Kidney epithelial cell (primary cell): ENCODE data around the gene IGFBP2. TPM values are rescaled to one million over a fixed set of nuclear protein-coding genes. Genes with fewer than 3 reads are reported as not detected.

Experiments
- DNase-seq: peaks from one replicate; pipeline ENCODE4 v3.0.0-alpha.2; 2010; ENCODE audit warnings: low read depth
- H3K27me3 ChIP-seq: 2 replicates; pipeline ENCODE4 v1.6.0; 2011; ENCODE audit warnings: low read length; ENCODE audit not compliant: control insufficient read depth, insufficient read depth
- H3K36me3 ChIP-seq: 2 replicates; pipeline ENCODE4 v1.5.1; 2011; ENCODE audit warnings: low read length; ENCODE audit not compliant: control insufficient read depth, insufficient read depth
- H3K4me3 ChIP-seq: 2 replicates; pipeline ENCODE4 v1.5.1; 2011; ENCODE audit warnings: low read depth, mild to moderate bottlenecking, control low read depth, low read length
- CTCF ChIP-seq: IDR thresholded peaks from 2 replicates; pipeline ENCODE4 v1.5.1; 2011; ENCODE audit warnings: mild to moderate bottlenecking, moderate library complexity, low read length, control low read depth, inconsistent platforms; ENCODE audit not compliant: insufficient read depth, poor library complexity, severe bottlenecking
- total RNA-seq: library from RNA; depleted of rRNA; stranded (reverse); fragments of >200 nt; gene quantifications from 2 replicates; pipeline ENCODE4 v1.2.3, GENCODE V29; 2015

IGFBP2 gene
- total RNA-seq, 1 donor from 2014 or later, result 298 TPM

- TF ChIP-seq CTCF, result no peak
- Histone ChIP-seq H3K36me3 (no peaks in the 10 kb centered on the region), H3K4me3 (no peak overlapping the region), H3K27me3 (no peaks in the 10 kb centered on the region)
- no peak for DNase-seq
Observed at GRCh38 chr2:216681683-216682082, 48.5 kb downstream of the IGFBP2 start.

GRCh38 chr2:216683846-216684245 is 50.6 kb downstream of the IGFBP2 start:
- Histone ChIP-seq H3K36me3 (no peaks in the 10 kb centered on the region), H3K27me3 (no peaks in the 10 kb centered on the region), H3K4me3 (no peak overlapping the region)
- DNase-seq, result no peak
- TF ChIP-seq CTCF, result no peak

- Histone ChIP-seq H3K27me3 (no peaks in the 10 kb centered on the region), H3K36me3 (no peaks in the 10 kb centered on the region), H3K4me3 (no peak overlapping the region)
- TF ChIP-seq CTCF, result no peak
- DNase-seq, result no peak
Observed at GRCh38 chr2:216685327-216685875, 52.2 kb downstream of the IGFBP2 start.

- Histone ChIP-seq H3K36me3 (no peaks in the 10 kb centered on the region), H3K4me3 (no peak overlapping the region), H3K27me3 (no peaks in the 10 kb centered on the region)
- DNase-seq, result no peak
- TF ChIP-seq CTCF, result no peak
Observed at GRCh38 chr2:216687111-216687510, 53.9 kb downstream of the IGFBP2 start.

GRCh38 chr2:216687646-216688045 is 54.4 kb downstream of the IGFBP2 start:
- no peak for DNase-seq
- no peak overlapping the region for H3K4me3 ChIP-seq
- H3K36me3 ChIP-seq, result no peaks in the 10 kb centered on the region
- H3K27me3 ChIP-seq, result no peaks in the 10 kb centered on the region
- peak; percentile 46 for TF ChIP-seq CTCF

GRCh38 chr2:216688731-216689340 is 55.6 kb downstream of the IGFBP2 start:
- TF ChIP-seq CTCF, result no peak
- DNase-seq, result no peak
- Histone ChIP-seq H3K36me3 (no peaks in the 10 kb centered on the region), H3K4me3 (no peak overlapping the region), H3K27me3 (no peaks in the 10 kb centered on the region)
